ENCODE results near the gene MT1H.
A peak's percentile ranks its signal among the peaks of the same experiment; 100 is the strongest.

MT1H gene

GRCh38 chr16:56636616-56637413, 32.8 kb upstream of the MT1H start:
- DNase-seq, result peak; percentile 11

- DNase-seq, result no peak
These were observed 31.5 kb upstream of the MT1H start, which contains the start of gene MT1A for GRCh38 chr16:56637814-56638750. TSS of gene MT1A (plus strand) at chr16:56638666. CDS start at chr16:56638739, 73 bp downstream.

GRCh38 chr16:56639045-56639444, 30.6 kb upstream of the MT1H start:
- DNase-seq, result no peak

GRCh38 chr16:56640076-56640475, 29.5 kb upstream of the MT1H start:
- DNase-seq, result no peak

GRCh38 chr16:56641166-56641565, 28.4 kb upstream of the MT1H start:
- DNase-seq, result no peak

GRCh38 chr16:56643080-56643778, 26.4 kb upstream of the MT1H start:
- no peak for DNase-seq

- DNase-seq, result no peak
These were observed 25.8 kb upstream of the MT1H start for GRCh38 chr16:56643833-56644232.

GRCh38 chr16:56645311-56645710, 24.3 kb upstream of the MT1H start:
- no peak for DNase-seq

- DNase-seq, result no peak
These were observed 23.8 kb upstream of the MT1H start for GRCh38 chr16:56645838-56646237.

GRCh38 chr16:56647641-56648431, 21.8 kb upstream of the MT1H start:
- no peak for DNase-seq

GRCh38 chr16:56649271-56649670, 20.3 kb upstream of the MT1H start:
- DNase-seq, result no peak

GRCh38 chr16:56649820-56650219, 19.8 kb upstream of the MT1H start:
- DNase-seq, result no peak

- no peak for DNase-seq
These were observed 18.0 kb upstream of the MT1H start, which contains the start of gene MT1B for GRCh38 chr16:56651586-56651985. TSS of gene MT1B (plus strand) at chr16:56651886. CDS start at chr16:56651954, 68 bp downstream.

GRCh38 chr16:56652600-56652999, 17.0 kb upstream of the MT1H start:
- no peak for DNase-seq

- no peak for DNase-seq
These were observed 16.4 kb upstream of the MT1H start for GRCh38 chr16:56653218-56653617.

GRCh38 chr16:56657555-56658326, 11.9 kb upstream of the MT1H start, which contains the start of gene MT1F:
TSS of gene MT1F (plus strand) at chr16:56657959. CDS start at chr16:56658059, 100 bp downstream.
- DNase-seq, result no peak

GRCh38 chr16:56658327-56658875, 11.2 kb upstream of the MT1H start:
- no peak for DNase-seq

GRCh38 chr16:56662357-56663354, 7.0 kb upstream of the MT1H start:
- no peak for DNase-seq

GRCh38 chr16:56664506-56664905, 5.1 kb upstream of the MT1H start:
- no peak for DNase-seq
